Islet precursor cell (in vitro differentiated cells): ENCODE measurements around the gene TBC1D23.
"Not testable (repeated sequence)": the region's sequence is repeated elsewhere in the genome, so short reads cannot be mapped to it uniquely, and the experiment has no call there.

Experiments used
- DNase-seq: peaks from one replicate; pipeline ENCODE4 v3.0.0-alpha.2; 2018

Gene TBC1D23

DNA sequence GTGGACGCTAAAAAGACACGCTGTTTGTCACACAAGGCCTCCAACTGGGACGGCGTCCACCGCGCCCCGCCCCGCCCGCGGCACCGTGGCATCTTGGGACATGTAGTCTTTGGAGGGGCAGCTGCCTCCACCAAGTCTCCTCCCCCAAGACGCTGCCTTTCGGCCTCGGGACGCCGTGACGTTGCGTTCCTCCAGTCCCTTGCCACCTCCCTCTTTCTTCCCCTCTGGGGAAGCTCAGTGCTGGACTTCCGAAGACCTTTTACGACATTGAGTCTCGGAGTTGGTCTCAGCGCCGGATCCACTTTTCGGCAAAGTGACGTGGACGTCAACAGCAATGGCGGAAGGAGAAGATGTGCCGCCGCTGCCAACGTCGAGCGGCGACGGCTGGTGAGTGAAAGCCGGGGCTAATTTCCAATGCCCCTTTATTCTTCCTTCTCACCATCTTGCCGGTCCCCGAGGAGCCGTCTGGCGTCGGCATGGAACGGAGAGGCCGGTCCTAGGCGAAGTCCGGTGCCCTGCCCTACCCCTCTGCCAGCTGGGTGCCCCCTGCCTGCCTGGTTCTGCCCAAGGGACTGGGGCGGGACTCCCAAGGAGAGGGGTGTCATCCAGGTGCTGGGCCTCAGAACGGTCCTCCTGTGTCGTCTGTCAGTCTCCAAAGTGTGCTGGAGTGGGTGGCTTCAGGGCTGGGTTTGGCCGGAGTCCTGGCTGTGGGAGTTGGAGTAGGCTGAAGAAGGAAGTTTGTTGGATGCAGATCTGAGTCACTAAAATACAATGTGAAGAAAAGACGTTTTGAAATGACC lies at the start of gene TBC1D23:
Gene TBC1D23, plus strand, starts transcription at position 308 of the 800 bp plus-strand sequence. Its CDS starts 27 bp downstream, at position 335.
- peak; percentile 100 for DNase-seq

DNA sequence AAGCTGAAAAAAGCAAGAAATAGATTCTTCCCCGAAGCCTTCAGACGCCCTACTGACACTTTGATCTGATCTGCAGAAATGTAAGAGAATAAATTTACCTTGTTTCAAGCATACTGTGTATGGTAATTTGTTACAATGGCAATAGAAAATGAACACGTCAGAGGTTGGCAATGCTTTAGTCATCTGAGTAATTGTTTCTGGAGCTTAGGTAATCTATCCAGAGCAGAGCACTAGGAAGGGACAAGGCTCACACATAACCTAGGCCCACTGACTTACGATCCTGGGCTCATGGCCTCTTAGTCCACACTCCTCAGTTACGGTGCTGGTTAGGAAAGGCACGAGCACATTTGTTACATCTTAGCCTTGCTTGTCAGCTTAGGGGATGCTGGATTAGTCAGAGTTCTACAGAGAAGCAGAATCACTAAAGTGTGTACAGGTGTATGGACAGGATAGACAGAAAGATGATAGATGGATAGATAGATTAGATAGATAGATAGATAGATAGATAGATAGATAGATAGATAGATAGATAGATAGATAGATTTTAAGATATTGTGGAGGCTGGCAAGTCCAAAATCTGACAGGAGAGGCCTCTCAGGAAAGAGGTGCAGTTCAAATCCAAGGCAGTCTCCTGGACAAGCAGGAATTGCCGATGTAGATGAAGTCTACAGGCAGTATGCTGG lies 46.8 kb upstream of the TBC1D23 start:
- no peak for DNase-seq

DNA sequence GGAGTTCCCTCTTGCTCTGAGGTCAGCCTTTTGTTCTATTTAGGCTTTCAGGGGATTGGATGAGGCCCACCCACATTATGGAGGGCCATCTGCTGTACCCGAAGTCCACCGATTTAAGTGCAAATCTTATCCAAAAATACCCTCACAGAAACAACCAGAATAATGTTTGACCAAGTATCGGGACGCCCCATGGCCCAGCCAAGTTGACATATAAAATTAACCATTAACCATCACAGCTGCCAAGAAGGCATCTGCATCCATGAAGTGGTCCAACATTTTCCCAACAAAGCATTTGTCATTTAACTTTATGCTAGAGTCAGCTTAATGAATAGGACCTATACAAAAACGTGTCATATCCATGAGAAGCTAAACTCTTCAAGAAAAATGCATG lies 46.2 kb upstream of the TBC1D23 start:
- no peak for DNase-seq

DNA sequence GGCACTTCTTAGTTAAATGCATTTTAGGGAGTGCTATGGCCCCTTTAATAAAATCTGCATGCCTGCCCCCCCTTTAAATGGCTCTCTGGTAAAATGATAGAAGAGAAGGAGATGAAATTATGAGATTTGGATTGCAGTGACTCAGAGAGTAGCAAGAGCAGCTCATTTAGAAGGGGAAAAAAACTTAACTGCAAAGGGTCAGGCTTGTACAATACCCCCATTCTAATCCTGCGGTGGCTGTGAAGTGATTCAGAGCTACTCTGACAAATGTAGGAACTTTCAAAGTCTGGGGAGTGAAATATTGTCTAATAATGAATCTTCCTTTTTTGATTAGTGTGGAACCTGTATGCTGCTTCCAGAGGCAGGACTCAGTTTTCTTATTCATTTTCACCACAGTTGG lies 44.1 kb upstream of the TBC1D23 start:
- DNase-seq, result no peak

DNA sequence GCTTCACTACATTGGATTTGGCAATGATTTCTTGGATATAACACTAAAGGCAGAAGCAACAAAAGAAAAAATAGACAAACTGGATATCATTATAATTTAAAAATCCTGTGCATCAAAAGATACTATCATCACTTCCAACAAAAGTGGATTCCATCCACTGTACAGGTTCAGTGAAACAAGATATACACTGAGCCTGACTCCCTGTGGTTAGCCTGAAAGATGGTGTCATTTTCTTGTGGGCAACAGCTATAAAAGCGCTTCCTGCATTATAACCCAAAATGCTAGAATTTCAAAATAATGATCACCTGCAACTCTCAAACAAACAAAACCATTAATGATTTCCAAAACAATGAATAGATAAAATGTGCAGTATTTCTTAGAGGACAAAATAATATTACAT lies 39.6 kb upstream of the TBC1D23 start:
- DNase-seq, result no peak

DNA sequence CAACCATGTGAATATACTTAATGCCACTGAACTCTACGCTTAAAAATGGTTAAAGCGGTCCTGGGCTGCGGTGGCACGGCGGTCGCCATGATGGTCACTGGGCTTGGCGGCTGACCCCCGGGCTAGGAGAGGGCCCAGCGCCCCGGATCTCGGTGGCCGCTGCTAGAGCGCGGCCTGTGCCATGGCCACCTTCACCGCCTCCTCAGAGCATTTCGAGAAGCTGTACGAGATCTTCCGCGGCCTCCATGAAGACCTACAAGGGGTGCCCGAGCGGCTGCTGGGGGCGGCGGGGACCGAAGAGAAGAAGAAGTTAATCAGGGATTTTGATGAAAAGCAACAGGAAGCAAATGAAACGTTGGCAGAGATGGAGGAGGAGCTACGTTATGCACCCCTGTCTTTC lies 35.6 kb upstream of the TBC1D23 start:
- no peak for DNase-seq

DNA sequence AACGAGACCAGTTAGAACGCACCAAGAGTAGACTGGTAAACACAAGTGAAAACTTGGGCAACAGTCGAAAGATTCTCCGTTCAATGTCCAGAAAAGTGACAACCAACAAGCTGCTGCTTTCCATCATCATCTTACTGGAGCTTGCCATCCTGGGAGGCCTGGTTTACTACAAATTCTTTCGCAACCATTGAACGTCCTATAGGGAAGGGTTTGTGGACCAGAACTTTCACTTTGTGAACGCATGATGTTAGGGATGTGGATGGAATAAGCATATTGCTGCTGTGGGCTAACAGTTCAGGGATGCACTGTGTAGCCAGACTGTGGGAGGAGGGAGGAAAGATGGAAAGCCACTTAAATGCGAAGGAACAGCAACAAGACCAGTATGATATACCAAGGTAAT lies 34.9 kb upstream of the TBC1D23 start:
- DNase-seq, result no peak

DNA sequence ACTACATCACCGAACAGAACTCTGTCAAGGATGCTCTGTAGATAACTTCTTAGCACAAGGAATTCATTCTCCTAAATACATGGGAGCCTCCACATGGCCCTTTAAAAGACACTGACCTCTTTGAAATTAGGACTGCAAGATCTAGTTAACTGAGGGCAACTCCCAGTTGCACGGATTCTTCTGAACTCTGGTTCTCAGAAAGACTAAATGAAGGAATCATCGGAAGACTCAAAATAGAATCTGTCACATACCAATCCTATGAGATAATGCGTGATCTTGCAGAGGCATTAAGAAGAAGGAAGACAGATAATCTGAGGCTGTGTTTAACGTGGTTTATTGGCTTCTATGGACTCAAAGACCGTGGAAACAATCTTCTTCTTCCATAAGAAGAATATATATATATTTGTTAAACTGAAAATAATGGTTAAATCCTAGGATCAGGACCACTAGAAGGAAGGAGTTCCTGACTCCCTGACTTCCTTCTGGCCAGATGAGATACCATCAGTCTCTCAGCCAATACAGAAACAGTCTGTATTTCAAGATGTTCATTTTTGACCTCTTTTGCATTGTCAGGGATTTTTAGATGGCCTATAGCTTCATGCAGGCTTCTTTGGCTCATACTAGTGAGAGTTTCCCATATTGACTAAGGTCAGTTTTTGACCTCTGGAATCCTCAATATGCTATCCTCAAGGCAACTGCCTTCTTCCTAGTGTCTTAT lies 33.9 kb upstream of the TBC1D23 start:
- no peak for DNase-seq

DNA sequence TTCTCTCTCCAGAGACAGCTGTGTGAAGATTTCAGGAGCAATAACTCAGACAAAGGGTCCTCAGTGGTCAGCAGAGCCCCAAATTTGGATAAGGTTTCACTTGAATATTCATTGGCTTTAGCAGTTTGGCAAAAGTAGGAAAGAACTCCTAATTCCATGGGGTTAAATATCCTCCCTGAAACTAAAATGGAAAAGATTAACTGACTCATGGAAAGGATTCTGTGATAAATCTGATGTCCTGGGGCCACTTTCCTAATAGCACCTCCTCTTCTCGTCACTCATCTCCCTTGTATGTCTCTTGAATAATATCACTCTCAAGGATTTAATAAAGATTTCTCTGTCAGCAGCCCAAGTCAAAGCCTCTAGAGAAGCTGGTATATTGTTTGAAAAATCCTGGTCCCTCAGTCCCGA lies 33.3 kb upstream of the TBC1D23 start:
- no peak for DNase-seq

DNA sequence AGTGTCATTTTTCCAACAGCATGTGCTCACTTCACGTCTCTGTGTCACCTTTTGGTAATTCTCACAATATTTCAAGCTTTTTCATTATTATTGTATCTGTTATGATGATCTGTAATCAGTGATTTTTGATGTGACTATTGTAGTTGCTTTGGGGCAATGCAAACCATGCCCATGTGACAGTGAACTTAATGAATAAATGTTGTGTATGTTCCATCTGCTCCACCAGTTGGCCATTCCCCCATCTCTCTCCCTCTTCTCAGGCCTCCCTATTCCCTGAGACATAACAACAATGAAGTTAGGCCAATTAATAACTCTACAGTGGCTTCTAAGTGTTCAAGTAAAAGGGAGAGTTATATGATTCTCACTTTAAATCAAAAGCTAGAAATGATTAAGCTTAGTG lies 32.5 kb upstream of the TBC1D23 start:
- DNase-seq, result no peak

DNA sequence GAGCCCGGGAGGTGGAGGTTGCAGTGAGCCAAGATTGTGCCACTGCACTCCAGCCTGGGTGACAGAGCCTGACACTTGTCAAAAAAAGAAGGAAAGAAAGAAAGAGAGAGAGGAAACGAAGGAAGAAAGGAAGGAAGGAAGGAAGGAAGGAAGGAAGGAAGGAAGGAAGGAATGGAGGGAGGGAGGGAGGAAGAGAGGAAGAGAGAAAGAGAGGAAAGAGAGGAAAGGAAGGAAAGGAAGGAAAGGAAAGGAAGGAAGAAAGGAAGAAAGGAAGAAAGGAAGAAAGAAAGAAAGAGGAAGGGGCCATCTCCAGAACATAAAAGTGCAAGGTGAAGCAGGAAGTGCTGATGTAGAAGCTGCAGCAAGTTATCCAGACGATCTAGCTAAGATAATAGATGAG lies 31.6 kb upstream of the TBC1D23 start:
- not testable (repeated sequence) for DNase-seq

DNA sequence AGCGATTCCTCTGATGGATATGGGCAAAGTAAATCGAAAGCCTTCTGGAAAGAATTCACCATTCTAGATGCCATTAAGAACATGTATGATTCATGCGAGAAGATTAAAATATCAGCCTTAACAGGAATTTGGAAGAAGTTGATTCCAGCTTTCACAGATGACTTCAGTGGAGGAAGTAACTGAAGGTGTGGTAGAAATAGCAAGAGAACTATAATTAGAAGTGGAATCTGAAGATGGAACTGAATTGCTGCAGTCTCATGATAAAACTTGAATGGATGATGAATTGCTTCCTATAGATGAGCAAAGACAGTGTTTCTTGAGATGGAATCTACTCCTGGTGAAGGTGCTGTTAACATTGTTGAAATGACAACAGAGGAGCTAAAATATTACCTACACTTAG lies 30.1 kb upstream of the TBC1D23 start:
- no peak for DNase-seq

DNA sequence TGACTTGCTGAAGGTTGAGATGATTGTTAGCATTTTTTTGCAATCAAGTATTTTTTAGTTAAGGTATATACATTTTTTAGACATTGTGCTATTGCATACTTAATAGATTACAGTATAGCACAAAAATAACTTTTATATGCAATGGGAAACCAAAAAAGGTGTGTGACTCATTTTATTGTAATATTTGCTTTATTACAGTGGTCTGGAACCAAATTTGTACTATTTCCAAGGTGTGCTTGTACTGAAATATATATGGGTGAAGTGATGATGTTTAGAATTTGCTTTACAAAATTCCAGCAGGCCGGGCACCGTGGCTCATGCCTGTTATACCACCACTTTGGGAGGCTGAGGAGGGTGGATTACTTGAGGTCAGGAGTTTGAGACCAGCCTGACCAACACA lies 29.1 kb upstream of the TBC1D23 start:
- DNase-seq, result no peak

DNA sequence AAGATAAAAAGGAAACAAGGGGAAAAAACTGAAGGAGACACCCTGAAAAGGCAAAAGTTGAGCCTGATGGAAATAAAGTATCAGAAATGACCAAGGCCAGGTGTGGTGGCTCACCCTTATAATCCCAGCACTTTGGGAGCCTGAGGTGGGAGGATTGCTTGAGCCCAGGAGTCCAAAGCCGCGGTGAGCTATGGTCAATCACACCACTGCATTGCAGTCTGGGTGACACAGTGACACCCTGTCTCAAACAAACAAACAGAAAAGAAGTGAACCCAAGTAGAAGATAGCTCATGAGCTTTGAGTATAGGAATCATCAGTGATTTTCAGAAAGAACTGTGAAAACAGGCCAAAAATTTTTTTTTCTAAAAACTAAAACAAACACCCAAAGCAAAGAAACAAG lies 26.4 kb upstream of the TBC1D23 start:
- DNase-seq, result no peak

DNA sequence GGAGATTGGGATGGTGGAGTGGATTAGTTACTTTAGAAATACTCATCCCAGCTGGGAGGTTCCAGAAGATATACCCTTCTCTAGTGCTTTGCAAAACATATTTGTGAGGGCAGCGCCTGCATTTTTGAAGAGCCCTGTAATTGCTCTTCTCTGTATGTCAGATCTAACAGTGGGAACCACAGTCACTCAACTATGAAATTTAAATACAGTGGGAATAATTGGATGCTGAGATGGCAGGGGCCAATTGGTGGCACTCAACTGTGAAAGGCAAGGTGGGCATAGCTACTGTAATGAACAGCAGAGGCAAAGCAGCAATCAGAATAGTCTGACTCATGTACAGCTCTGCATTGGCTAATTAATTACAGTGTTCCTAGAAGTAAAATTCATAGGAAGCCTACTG lies 22.2 kb upstream of the TBC1D23 start:
- DNase-seq, result no peak

DNA sequence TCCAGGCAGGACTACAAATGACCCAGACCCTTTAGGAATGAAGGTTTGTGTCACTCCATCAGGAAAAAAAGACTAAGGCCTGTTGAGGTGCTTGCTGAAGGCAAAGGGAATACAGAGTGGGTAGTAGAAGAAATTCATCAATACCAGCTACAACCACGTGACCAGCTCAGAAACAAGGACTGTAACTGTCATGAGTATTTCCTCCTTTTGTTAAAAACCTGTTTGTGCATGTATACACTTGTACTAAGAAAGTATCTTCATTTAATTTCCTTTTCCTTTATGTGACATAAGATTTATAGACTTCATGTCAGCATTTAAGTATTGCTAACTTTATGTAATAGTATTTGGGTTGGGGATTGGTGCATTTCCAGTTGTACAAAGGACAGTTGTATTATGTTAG lies 18.3 kb upstream of the TBC1D23 start:
- DNase-seq, result not testable (repeated sequence)

DNA sequence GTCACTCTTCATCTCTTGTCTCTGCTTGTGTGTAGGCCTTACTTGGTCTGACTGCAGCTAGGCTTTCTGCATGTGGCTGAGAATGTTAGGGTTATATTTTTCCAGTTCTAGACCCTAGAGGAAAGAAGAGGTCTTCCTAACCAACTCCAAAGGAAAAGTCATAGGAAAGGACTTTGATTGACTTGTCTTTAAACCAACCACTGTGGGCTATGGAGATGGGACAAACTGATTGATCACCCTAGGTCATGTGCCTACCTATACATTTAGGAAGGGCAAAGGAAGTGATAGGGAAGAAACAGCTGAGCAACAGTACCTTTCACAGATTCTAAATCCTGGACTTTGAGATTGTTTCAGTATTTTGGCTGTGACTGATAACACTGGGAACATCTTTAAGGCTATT lies 16.5 kb upstream of the TBC1D23 start:
- DNase-seq, result no peak

DNA sequence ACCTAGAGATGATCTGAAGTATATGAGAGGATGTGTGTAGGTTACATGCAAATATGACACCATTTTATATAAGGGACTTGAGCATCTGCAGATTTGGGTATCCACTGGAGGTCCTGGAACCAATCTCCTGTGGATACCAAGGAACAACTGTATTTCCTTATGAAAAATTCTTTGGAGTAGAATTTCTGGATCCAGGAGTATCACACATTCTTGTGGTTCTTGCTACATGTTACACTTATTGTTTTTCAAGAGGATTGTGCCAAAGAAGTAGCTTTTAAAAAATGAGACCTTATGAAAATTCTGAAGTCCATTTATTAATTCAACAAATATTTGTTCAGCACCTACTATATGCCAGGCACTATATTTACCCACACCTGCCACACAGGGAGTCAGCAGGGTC lies 15.7 kb upstream of the TBC1D23 start:
- no peak for DNase-seq

DNA sequence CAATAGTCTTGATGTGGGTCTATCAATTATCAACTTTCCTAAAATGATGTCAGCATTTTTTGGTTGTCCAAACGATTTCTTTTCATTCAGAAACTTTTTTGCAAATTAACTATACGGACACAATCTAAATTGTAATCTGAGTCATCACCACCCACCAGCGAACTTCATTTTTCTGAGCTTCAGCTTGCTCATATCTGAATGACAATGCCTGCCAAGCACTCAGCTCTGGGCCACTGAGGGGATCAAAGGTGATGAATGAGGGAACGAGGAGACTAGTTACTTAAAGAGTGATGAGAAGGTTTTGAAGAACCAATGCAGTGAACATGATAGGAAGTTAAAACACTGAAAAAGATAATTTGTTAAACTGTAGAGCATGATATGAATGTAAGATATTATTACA lies 14.9 kb upstream of the TBC1D23 start:
- DNase-seq, result no peak

DNA sequence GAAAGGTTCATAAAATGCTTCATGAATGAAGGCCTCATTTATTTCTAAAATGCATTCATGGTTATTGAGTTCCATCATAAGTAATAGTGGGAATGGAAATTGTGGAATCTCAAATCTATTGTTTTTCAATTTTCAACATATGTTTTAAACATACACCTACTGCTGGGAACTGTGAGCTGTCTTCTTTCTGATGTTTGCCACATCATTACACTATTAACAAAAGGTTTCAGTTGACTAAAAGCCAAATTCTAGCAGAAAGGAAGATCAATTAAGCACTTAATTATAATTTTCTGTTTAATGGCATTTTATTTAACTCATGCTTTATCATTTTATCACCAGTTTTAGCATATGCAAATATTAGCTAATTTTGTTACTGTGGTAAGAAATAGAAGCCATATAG lies 13.8 kb upstream of the TBC1D23 start:
- DNase-seq, result no peak

DNA sequence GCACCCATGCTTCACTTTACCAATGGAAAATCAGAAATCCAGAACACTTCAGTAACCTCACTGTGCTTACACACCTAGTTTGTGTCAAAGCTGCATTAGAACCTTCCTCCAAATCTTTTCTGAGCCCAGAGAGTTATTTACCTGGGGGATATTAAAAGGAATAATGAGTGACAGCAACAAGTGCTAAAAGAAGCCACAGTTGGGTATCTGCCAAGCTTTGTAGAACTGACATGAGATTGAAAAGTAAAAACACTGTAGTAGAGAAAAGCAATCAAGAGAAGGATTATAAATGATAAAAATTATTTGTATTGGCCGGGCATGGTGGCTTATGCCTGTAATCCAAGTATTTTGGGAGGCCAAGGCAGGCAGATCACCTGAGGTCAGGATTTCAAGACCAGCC lies 8.8 kb upstream of the TBC1D23 start:
- DNase-seq, result no peak

DNA sequence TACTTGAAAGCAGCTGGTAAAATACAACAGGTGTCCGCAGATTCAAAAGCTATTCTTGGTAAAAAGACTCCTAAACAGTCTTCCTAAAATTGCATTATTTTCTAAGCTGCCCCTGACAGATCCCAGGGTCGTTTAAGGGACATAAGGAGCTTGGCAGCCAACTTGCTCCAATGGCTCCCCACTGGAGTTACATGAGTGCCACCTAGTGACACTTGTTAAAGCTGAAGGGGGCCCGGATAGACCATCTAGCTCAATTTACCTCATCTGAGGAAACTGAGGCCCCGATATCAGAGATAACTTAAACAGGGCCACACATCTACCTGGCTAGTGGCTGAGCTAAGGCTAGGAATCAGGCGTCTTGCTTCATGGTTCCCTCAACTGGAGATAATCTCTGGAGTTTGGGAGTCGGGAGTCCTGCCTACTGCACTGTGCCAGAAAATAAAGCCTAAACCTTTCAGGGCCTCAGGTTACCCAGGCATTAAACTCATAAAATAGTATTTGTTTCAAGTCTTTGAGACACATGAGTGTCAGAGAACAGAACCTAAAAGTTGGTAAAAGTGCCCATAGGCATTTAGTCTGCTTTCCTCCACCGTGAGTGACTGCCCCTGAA lies 6.5 kb upstream of the TBC1D23 start:
- peak; percentile 71 for DNase-seq

DNA sequence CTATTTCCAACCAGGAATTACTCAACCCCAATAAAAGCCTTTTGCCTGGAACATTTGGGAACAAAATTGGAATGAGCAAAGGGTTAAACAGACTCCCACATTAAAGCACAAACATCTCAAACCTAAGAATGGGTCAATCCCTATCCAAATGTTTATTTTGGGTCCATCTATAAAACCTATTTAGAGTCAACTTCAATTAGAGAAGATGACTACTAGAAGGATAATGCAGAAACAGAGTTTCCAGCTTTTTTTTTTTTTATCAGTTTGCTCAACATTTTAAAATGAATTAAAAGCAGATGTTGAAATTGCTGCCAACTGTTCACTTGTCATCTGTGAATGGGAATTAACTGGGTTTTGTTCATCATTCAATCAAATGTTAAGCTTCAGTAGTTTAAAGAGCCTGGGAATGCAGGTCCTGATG lies 4.1 kb upstream of the TBC1D23 start:
- DNase-seq, result no peak

DNA sequence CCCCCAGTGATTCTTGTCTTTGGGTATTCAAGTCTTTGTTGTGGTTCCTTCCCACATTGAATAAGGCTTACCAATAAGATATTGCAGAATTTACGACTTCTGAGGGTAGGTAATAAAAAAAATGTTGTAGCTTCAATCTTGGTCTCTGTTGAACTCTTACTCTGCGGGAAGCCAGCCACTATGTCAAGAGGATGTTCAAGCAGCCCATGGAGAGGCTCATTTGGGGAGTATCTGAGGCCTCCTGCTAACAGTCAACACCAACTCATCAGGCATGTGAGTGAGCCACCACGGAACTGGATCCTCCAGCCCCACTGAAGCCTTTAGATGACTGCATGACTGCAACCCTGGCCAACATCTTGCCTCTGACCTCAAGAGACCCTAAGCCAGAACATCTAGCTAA lies 3.2 kb upstream of the TBC1D23 start:
- no peak for DNase-seq
